HepG2 (cell line): ENCODE data around the gene IQGAP2. TPM values are rescaled to one million over a fixed set of nuclear protein-coding genes. Genes with fewer than 3 reads are reported as not detected.
A peak's percentile ranks its signal among the peaks of the same experiment; 100 is the strongest.

ENCODE experiments used
- ATAC-seq: fragments of 200-7000 bp; cut with Tn5 transposase; 3 replicates; pipeline ENCODE4 v1.9.1; 2020; ENCODE audit warnings: mild to moderate bottlenecking, moderate library complexity
- BruUV-seq: library from RNA; stranded (reverse); fragments of 400-500 nt; replicated peaks from 2 replicates; lab custom pipeline; 2021; lab: Mats Ljungman, UMichigan
- CTCF ChIA-PET: fragments of 300-600 bp; formaldehyde crosslinking; extraction: SDS; loops from one replicate; lab custom pipeline; 2021; ENCODE audit warnings: low total read pairs, inconsistent platforms, low intra/inter-chr PET ratio; lab: Yijun Ruan, JAX
- POLR2A ChIA-PET: fragments of 350-600 bp; sonication (Branson Sonifier 250); formaldehyde crosslinking; loops from one replicate; lab custom pipeline; 2020; ENCODE audit warnings: antibody characterized with exemption, inconsistent platforms; lab: Yijun Ruan, JAX
- DNase-seq: peaks from one replicate; pipeline ENCODE4 v3.0.0-alpha.2; 2015; ENCODE audit warnings: low spot score
- FAIRE-seq: peaks from 3 replicates; lab custom pipeline; 2011; peaks lifted over from hg19 to GRCh38; lab: Jason Lieb, UNC
- H2AFZ ChIP-seq: one replicate; pipeline ENCODE4 v1.6.1; 2011; ENCODE audit warnings: low read length, inconsistent platforms
- H3K27ac ChIP-seq: fragments of 300-600 bp; 3 replicates; pipeline ENCODE4 v1.8.0; 2011; ENCODE audit warnings: mixed run types, mild to moderate bottlenecking, mixed read lengths, low read length, inconsistent platforms; ENCODE audit not compliant: insufficient read depth; ENCODE audit errors: extremely low read length
- H3K27me3 ChIP-seq, 2 experiments: fragments of 200-600 bp in 1 of 2; 2 replicates in 1 of 2; 3 replicates in 1 of 2; pipeline versions ENCODE4 v1.6.0 to v1.8.0; 2011; ENCODE audit warnings: low read length in 2 of 2, mild to moderate bottlenecking in 2 of 2, moderate library complexity in 2 of 2, inconsistent platforms in 1 of 2; ENCODE audit not compliant: insufficient read depth in 2 of 2, control insufficient read depth in 1 of 2
- H3K36me3 ChIP-seq, 2 experiments: fragments of 200-600 bp in 1 of 2; replicated peaks in 1 of 2; 2 replicates in 1 of 2; 3 replicates in 1 of 2; pipeline versions ENCODE4 v1.5.1 to v1.8.0; 2011; ENCODE audit warnings: low read length in 2 of 2, inconsistent platforms in 1 of 2; ENCODE audit not compliant: insufficient read depth in 2 of 2, control insufficient read depth in 1 of 2
- H3K4me1 ChIP-seq: 2 replicates; pipeline ENCODE4 v1.5.1; 2012; ENCODE audit warnings: low read length, inconsistent platforms; ENCODE audit not compliant: insufficient read depth
- H3K4me2 ChIP-seq: 2 replicates; pipeline ENCODE4 v1.6.0; 2011; ENCODE audit warnings: low read depth, low read length, inconsistent platforms
- H3K4me3 ChIP-seq, 3 experiments: fragments of 200-600 bp in 1 of 3; sonication (generic), shearing (Covaris generic) in 1 of 3; replicated peaks in 1 of 3; 2 replicates each; pipeline ENCODE4 v1.5.1; 2011 to 2016; ENCODE audit warnings: low read length in 3 of 3, inconsistent platforms in 2 of 3, low read depth in 2 of 3, mild to moderate bottlenecking in 2 of 3, control low read depth in 1 of 3, mixed read lengths in 1 of 3; ENCODE audit not compliant: insufficient read depth in 1 of 3
- H3K79me2 ChIP-seq: one replicate; pipeline ENCODE4 v1.6.1; 2011; ENCODE audit warnings: low read length, inconsistent platforms; ENCODE audit not compliant: insufficient read depth
- H3K9ac ChIP-seq: 2 replicates; pipeline ENCODE4 v1.6.0; 2011; ENCODE audit warnings: mild to moderate bottlenecking, low read depth, low read length, inconsistent platforms; ENCODE audit not compliant: insufficient read depth
- H3K9me3 ChIP-seq: 2 replicates; pipeline ENCODE4 v1.5.1; 2012; ENCODE audit warnings: mild to moderate bottlenecking, low read length
- H4K20me1 ChIP-seq: 2 replicates; pipeline ENCODE4 v1.6.0; 2011; ENCODE audit warnings: inconsistent platforms, mild to moderate bottlenecking, low read length, moderate library complexity; ENCODE audit not compliant: insufficient read depth
- ASH2L ChIP-seq: fragments of 300-600, 200-600 bp; sonication (generic); IDR thresholded peaks from 2 replicates; pipeline ENCODE4 v1.7.0; 2017; ENCODE audit warnings: low read depth, mild to moderate bottlenecking, moderate library complexity, mixed read lengths, low read length; ENCODE audit not compliant: insufficient read length
- ATF5 ChIP-seq: sonication (generic); formaldehyde crosslinking; IDR thresholded peaks from 2 replicates; pipeline ENCODE4 v1.4.0; 2020; ENCODE audit warnings: mild to moderate bottlenecking, low read depth, missing genetic modification reagents
- EP300 ChIP-seq, 3 experiments: sonication (generic) in 1 of 3; formaldehyde crosslinking in 1 of 3; IDR thresholded peaks; 2 replicates each; pipeline versions ENCODE4 v1.5.1 to v1.6.1; 2011 to 2020; ENCODE audit warnings: low read depth in 2 of 3, low read length in 2 of 3, borderline replicate concordance in 1 of 3, improper control_type of control experiment in 1 of 3, mild to moderate bottlenecking in 1 of 3, missing genetic modification reagents in 1 of 3, moderate library complexity in 1 of 3
- ESRRA ChIP-seq: sonication (generic); formaldehyde crosslinking; IDR thresholded peaks from 2 replicates; pipeline ENCODE4 v1.5.1; 2020; ENCODE audit warnings: mild to moderate bottlenecking, low read depth, missing genetic modification reagents
- MEIS2 ChIP-seq: sonication (generic); formaldehyde crosslinking; IDR thresholded peaks from 2 replicates; pipeline ENCODE4 v1.9.0; 2021; ENCODE audit warnings: mild to moderate bottlenecking, missing genetic modification reagents
- NFIC ChIP-seq: IDR thresholded peaks from 2 replicates; pipeline ENCODE4 v1.6.1; 2012; ENCODE audit warnings: mild to moderate bottlenecking, low read length, inconsistent platforms
- NR2F6 ChIP-seq, 2 experiments: IDR thresholded peaks; 2 replicates each; pipeline ENCODE4 v1.6.1; 2016; ENCODE audit warnings: antibody characterized with exemption in 1 of 2, mild to moderate bottlenecking in 1 of 2
- SNAPC2 ChIP-seq: sonication (generic); formaldehyde crosslinking; IDR thresholded peaks from 2 replicates; pipeline ENCODE4 v1.8.1; 2022; ENCODE audit warnings: mild to moderate bottlenecking, missing genetic modification reagents
- SOX6 ChIP-seq, 2 experiments: fragments of 450-650 bp in 1 of 2; sonication (generic) in 1 of 2; formaldehyde crosslinking in 1 of 2; IDR thresholded peaks; 2 replicates each; pipeline versions ENCODE4 v1.4.0 to v1.6.1; 2017 to 2020; ENCODE audit warnings: antibody characterized with exemption in 1 of 2, mild to moderate bottlenecking in 1 of 2, missing genetic modification reagents in 1 of 2
- SRF ChIP-seq: IDR thresholded peaks from 2 replicates; pipeline ENCODE4 v1.6.1; 2011; ENCODE audit warnings: mild to moderate bottlenecking, low read depth, low read length, moderate library complexity
- TBL1XR1 ChIP-seq: fragments of 150-350 bp; IDR thresholded peaks from 2 replicates; pipeline ENCODE4 v1.6.1; 2014; ENCODE audit warnings: borderline replicate concordance, low read length; ENCODE audit not compliant: partially characterized antibody
- TCF12 ChIP-seq, 2 experiments: fragments of 450-650 bp in 1 of 2; sonication (generic) in 1 of 2; formaldehyde crosslinking in 1 of 2; IDR thresholded peaks; 2 replicates each; pipeline versions ENCODE4 v1.6.1 to v1.8.0; 2017 to 2022; ENCODE audit warnings: antibody characterized with exemption in 1 of 2, mild to moderate bottlenecking in 1 of 2, missing genetic modification reagents in 1 of 2, moderate library complexity in 1 of 2
- ZNF275 ChIP-seq: sonication (generic); formaldehyde crosslinking; IDR thresholded peaks from 2 replicates; pipeline ENCODE4 v1.8.0; 2022; ENCODE audit warnings: missing genetic modification reagents, mild to moderate bottlenecking, inconsistent platforms, borderline replicate concordance
- ZNF362 ChIP-seq: sonication (generic); formaldehyde crosslinking; IDR thresholded peaks from 2 replicates; pipeline ENCODE4 v1.4.0; 2020; ENCODE audit warnings: missing genetic modification reagents, mild to moderate bottlenecking, borderline replicate concordance
- WGBS: methylation state at CpG from one replicate; pipeline ENCODE4 v1.1.6; 2017; ENCODE audit warnings: low lambda C conversion rate; 5-methylcytosine and 5-hydroxymethylcytosine counted together
- in situ Hi-C: cut with HindIII; loops from 2 replicates; pipeline ENCODE4 v1.10.0; 2017; ENCODE audit warnings: low pct_unique_long_range_greater_than_20kb; ENCODE audit not compliant: extremely low pct_ligation_motif_present
- intact Hi-C: fragments of 100-400 bp; cut with micrococcal nuclease; formaldehyde crosslinking; loops from one replicate; pipeline ENCODE4 v1.10.0; 2022; ENCODE audit not compliant: unreplicated experiment
- polyA plus RNA-seq, 8 experiments: library from polyadenylated mRNA; depleted of rRNA in 3 of 8; stranded (reverse) in 7 of 8; unstranded in 1 of 8; fragments of >200 nt; fragmentation: Illumina TruSeq in 4 of 8; extraction: Trizol in 4 of 8; gene quantifications; 2 replicates each; pipeline versions ENCODE4 v1.2.1 to v1.2.3, GENCODE V29; 2011 to 2016; ENCODE audit warnings: low read depth in 4 of 8, missing spikeins in 1 of 8, mixed read lengths in 1 of 8; ENCODE audit not compliant: insufficient read depth in 1 of 8
- total RNA-seq, 5 experiments: library from RNA; depleted of rRNA; stranded (reverse); fragments of >200 nt; fragmentation: Illumina TruSeq; extraction: Trizol; gene quantifications; 2 replicates each; pipeline ENCODE4 v1.2.3, GENCODE V29; 2016; ENCODE audit warnings: low read depth in 1 of 5
- TF ChIP-seq, protein P1 (sequence below): sonication (generic); formaldehyde crosslinking; IDR thresholded peaks from 2 replicates; pipeline ENCODE4 v1.4.0; 2020; ENCODE audit warnings: missing genetic modification reagents

IQGAP2 gene
- total and polyA plus RNA-seq, 2 of the 13 experiments (the other 11 are each of a cell fraction or from before 2014, with no cell fraction given), result 35.2 to 83.3 TPM

- 3% methylated on average over 3 of the region's 3 CpGs for WGBS
- CTCF ChIA-PET, result interaction anchor here (1.3 kb wide), 1 partner anchor 133 kb away, joined by 3 read pairs; no protein-coding TSS in a partner anchor
- no peak for TF ChIP-seq SNAPC2 (CRISPR knock-in tag)
- TF ChIP-seq ZNF362 (CRISPR knock-in tag), result peak; percentile 92
- peak; percentile 95 for TF ChIP-seq ASH2L
- no peak for TF ChIP-seq SRF
- TF ChIP-seq ZNF275 (CRISPR knock-in tag), result no peak
- no peak for TF ChIP-seq SOX6 (IDR thresholded peaks at IDR 0.05)
- peak; percentile 95 for TF ChIP-seq SOX6 (CRISPR knock-in tag; IDR thresholded peaks at IDR 0.05)
- no peak for TF ChIP-seq ATF5 (CRISPR knock-in tag)
- TF ChIP-seq EP300 (IDR thresholded peaks at IDR 0.05; ENCODE audit: low read depth in 2 of 2, low read length in 2 of 2), result peak in 1 of 2 experiments; percentile 57; a peak in 2 of 4 replicates
- TF ChIP-seq EP300 (CRISPR knock-in tag; IDR thresholded peaks at IDR 0.05; ENCODE audit: borderline replicate concordance), result no peak
- TF ChIP-seq TBL1XR1, result peak; percentile 20
- TF ChIP-seq NR2F6 (IDR thresholded peaks at IDR 0.05), result peak; percentile 82
- TF ChIP-seq NR2F6 (CRISPR knock-in tag; IDR thresholded peaks at IDR 0.05), result no peak; the same call in none of the 2 replicates
- no peak for TF ChIP-seq TCF12 (IDR thresholded peaks at IDR 0.05)
- no peak for TF ChIP-seq TCF12 (CRISPR knock-in tag; IDR thresholded peaks at IDR 0.05)
- TF ChIP-seq NFIC, result peak; percentile 70
- TF ChIP-seq, protein P1, sequence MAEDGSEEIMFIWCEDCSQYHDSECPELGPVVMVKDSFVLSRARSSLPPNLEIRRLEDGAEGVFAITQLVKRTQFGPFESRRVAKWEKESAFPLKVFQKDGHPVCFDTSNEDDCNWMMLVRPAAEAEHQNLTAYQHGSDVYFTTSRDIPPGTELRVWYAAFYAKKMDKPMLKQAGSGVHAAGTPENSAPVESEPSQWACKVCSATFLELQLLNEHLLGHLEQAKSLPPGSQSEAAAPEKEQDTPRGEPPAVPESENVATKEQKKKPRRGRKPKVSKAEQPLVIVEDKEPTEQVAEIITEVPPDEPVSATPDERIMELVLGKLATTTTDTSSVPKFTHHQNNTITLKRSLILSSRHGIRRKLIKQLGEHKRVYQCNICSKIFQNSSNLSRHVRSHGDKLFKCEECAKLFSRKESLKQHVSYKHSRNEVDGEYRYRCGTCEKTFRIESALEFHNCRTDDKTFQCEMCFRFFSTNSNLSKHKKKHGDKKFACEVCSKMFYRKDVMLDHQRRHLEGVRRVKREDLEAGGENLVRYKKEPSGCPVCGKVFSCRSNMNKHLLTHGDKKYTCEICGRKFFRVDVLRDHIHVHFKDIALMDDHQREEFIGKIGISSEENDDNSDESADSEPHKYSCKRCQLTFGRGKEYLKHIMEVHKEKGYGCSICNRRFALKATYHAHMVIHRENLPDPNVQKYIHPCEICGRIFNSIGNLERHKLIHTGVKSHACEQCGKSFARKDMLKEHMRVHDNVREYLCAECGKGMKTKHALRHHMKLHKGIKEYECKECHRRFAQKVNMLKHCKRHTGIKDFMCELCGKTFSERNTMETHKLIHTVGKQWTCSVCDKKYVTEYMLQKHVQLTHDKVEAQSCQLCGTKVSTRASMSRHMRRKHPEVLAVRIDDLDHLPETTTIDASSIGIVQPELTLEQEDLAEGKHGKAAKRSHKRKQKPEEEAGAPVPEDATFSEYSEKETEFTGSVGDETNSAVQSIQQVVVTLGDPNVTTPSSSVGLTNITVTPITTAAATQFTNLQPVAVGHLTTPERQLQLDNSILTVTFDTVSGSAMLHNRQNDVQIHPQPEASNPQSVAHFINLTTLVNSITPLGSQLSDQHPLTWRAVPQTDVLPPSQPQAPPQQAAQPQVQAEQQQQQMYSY (CRISPR knock-in tag), result no peak
- TF ChIP-seq ESRRA (CRISPR knock-in tag), result no peak; the same call in 1 of the 2 replicates
- no peak for TF ChIP-seq MEIS2 (CRISPR knock-in tag)
These were observed 134.0 kb downstream of the IQGAP2 start for GRCh38 chr5:76537073-76537543.

More at GRCh38 chr5:76537073-76537543, 134.0 kb downstream of the IQGAP2 start:
- no peak overlapping the region; the same call in 1 of the 2 replicates for H3K9ac ChIP-seq
- H3K9me3 ChIP-seq, result no peaks in the 10 kb centered on the region
- BruUV-seq, result no TSS peak
- H3K36me3 ChIP-seq, result no peaks in the 10 kb centered on the region; a peak in 3 of 5 replicates
- ATAC-seq, result peak; percentile 77
- H3K27ac ChIP-seq, result peak overlapping the region; percentile 76
- POLR2A ChIA-PET, result interaction anchor here (0.6 to 0.8 kb wide), 2 partner anchors 15 to 493 kb away, joined by 3 read pairs; partner anchors contain the start of gene AGGF1
- H3K27me3 ChIP-seq, result no peaks in the 10 kb centered on the region
- H4K20me1 ChIP-seq, result no peaks in the 10 kb centered on the region
- no peak overlapping the region for H2AFZ ChIP-seq
- peak overlapping the region in 2 of 3 experiments; percentile 9 to 14; a peak in 2 of 6 replicates for H3K4me3 ChIP-seq
- peaks cover 71% of the 10 kb centered on the region for H3K4me1 ChIP-seq
- peaks cover 36% of the 10 kb centered on the region for H3K79me2 ChIP-seq
- intact Hi-C loops (loop anchor here (2.0 to 5.0 kb wide), 2 partner anchors 65 to 132 kb away; no protein-coding TSS in a partner anchor), in situ Hi-C loops (no loop called here)
- H3K4me2 ChIP-seq, result peak overlapping the region; percentile 55
- peak; percentile 74 for FAIRE-seq
- DNase-seq, result peak; percentile 85
